Stimulated activated naive CD4-positive, alpha-beta T cell treated with Interleukin-2 at 50 U/mL for 16 hours (primary cell): ENCODE data around the gene ABHD17C.
"Not testable (repeated sequence)": the region's sequence is repeated elsewhere in the genome, so short reads cannot be mapped to it uniquely, and the experiment has no call there.

Experiments used
- DNase-seq: peaks from one replicate; lab custom pipeline; 2025; lab: John Stamatoyannopoulos, UW

ABHD17C gene

DNA sequence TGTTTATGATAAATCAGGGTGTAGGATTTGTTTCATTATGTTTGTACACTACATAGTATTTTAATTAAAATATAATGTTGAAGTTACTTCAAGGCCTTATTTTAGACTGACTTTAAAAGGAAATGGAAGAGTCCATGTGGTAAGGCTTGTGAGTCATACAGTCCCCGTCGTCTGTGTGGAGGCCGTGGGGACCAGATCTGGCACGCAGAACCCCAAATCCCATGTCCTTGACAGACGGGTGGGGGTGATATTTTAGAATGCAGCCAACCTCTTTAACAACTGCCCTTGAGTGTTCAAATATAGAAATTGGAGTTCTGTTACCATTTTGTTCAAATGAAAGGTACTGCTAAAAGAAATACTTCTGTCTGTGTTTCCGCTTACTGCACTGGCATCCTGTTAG lies 35.8 kb downstream of the ABHD17C start:
- DNase-seq: no peak

DNA sequence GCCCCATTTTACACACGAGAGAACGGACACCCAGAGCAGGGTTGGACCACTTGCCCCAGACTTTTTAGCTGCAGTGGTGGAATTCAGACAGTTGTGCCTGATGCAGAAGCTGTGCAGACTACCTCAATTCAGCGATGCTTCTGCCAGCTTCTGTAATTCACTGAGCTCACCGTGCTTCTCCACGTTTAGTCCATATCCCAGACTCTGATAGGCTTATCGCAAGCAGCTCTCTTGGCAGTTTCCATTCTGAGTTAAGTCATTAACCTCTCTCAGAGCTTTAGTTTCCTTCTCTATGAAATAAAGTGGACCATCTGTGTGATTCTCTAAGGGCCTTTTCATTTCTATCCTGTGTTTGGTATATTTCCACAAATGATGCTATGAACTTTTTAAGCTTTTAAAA lies 37.1 kb downstream of the ABHD17C start:
- no peak for DNase-seq

DNA sequence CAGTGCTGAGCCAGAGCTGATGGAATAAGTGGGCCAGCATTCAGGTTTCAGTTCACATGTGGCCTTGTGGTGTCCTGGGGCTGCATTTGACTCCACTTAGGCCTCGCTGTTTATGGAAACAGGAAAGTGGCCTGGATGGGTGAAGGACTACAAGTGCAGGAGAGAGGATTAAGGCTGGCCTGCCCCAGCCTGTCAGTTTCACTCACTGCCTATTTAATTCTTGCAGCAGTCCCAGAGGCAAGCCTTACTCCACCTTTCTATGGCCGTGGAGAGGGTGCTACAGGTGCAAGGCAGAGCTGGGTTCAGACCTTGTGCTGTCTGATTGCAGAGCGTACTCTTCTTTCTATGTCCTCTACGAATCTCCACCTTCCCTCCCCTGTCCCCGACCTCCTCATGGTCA lies 37.7 kb downstream of the ABHD17C start:
- DNase-seq: no peak

GRCh38 chr15:80733460-80733859 lies 38.4 kb downstream of the ABHD17C start:
- DNase-seq: no peak

- DNase-seq: no peak
Measured at GRCh38 chr15:80735344-80735743, 40.2 kb downstream of the ABHD17C start.

- DNase-seq: no peak
Measured at GRCh38 chr15:80736560-80736959, 41.5 kb downstream of the ABHD17C start.

GRCh38 chr15:80739919-80740318 lies 44.8 kb downstream of the ABHD17C start:
- DNase-seq: no peak

DNA sequence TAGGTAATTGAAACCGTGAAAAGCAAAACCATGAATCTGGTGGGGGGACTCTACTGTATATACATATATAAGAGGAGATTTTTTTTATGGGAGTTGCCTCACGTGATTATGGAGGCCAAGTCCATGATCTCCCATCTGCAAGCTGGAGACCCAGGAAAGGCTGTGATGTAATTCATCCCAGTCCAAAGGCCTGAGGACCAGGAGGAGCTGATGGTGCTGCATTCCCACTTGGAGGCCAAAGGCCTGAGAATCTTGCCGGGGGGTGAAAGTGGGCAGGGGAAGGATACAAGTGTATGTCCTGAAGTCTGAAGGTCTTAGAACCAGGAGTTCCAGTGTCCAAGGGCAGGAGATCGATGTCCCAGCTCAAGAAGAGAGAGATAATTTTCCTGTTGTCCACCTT lies 47.0 kb downstream of the ABHD17C start:
- no peak for DNase-seq

DNA sequence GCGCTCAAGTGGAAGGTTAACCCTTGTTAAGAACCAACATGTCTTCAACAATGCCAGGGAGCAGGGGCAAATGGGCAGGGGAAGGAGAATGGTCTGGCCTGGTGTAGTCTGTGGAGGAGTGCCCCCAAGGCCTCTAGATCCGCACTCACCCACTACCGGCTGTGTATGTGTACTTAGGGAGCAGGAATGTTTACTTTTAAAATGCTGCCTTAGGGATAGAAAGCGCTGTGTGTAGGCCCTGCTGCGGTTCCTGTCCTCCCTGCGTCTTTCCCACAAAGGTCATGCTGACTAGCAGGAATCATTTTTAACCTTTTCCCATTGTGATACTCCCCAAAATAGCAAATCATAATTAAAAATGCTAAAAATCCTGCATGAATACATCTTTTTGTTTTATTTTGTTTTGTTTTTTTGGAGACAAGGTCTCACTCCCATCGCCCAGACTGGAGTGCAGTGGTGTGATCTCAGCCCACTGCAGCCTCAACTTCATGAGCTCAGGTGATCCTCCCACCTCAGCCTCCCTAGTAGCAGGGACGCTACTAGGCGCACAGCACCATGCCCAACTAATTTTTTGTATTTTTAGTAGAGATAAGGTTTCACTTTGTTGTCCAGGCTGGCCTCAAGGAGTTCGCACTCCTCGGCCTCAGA lies 48.2 kb downstream of the ABHD17C start:
- no peak for DNase-seq

GRCh38 chr15:80744415-80744814 lies 49.3 kb downstream of the ABHD17C start:
- no peak for DNase-seq

DNA sequence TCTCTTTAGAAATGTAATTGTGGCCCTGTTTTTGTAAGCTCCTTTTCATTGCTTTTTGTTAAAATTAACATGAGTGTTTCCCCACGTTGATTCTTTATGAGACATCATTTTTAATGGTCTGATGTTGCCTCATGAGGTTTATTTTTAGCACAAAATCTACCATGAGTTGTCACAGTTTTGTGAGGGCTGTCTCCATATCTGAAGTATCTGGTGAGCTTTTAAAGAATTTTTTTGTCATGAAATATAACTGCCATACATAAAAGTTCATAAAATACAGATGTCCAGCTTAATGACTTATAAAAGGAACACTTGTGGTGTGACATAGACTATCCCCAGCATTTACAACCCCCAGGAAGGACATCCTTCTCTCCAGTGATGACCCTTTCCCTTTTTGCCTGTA lies 49.7 kb downstream of the ABHD17C start:
- DNase-seq: no peak

- DNase-seq: no peak
Measured at GRCh38 chr15:80745888-80746287, 50.8 kb downstream of the ABHD17C start.

- no peak for DNase-seq
Measured at GRCh38 chr15:80747317-80748053, 52.4 kb downstream of the ABHD17C start.

GRCh38 chr15:80749589-80749988 lies 54.5 kb downstream of the ABHD17C start:
- DNase-seq: no peak

DNA sequence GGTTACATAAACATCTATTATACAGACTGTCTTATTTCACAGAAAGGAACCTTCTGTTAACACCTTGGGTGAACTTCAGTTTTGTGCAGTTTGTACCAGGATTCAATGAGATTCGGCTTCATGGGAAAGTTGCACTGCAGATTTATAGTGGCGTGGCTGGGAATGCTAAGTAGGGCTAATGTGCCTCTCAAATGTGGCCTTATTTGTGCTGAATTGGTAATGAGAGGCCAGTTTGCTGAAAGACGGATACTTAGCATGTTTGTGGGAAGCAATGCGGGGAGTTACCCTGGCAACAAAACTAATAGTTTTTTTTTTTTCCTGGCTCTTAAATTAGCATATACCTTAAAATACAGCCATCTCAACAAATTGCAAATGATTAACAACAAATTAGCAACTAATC lies 55.5 kb downstream of the ABHD17C start:
- DNase-seq: no peak

- no peak for DNase-seq
Measured at GRCh38 chr15:80752204-80752603, 57.1 kb downstream of the ABHD17C start.

DNA sequence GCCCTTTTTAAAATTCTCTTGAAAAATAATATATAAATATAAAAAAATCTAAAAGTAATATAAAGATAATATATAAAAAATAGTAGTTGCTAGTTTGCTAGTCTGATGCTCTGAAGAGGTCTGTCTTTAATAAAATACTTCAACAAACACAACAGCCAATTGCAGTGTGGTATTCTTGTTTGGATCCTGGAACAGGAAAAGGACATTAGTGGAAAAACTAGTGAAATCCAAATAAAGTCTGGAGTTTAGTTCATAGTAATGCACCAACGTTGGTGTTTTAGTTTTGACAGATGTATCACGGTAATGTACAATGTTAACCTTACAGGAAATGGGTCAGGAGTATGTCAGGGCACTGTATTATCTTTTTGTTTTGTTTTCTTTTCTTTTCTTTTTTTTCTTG lies 58.1 kb downstream of the ABHD17C start:
- no peak for DNase-seq

DNA sequence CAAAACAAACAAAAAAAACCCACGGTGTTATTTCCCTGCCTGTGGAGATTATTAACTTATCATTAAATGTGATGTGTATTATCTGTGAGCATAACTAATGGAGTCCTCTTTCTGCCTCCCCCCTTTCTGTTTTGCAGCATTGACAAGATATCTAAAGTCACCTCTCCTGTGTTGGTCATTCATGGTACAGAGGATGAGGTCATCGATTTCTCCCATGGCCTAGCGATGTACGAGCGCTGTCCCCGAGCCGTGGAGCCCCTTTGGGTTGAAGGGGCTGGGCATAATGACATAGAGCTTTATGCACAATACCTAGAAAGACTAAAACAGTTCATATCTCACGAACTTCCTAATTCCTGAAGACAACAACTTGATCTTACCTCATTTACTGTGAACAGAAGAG lies 58.9 kb downstream of the ABHD17C start:
- no peak for DNase-seq

- DNase-seq: no peak
Measured at GRCh38 chr15:80755885-80756284, 60.8 kb downstream of the ABHD17C start.

GRCh38 chr15:80758130-80758745 lies 63.1 kb downstream of the ABHD17C start:
- no peak for DNase-seq

- DNase-seq: no peak
Measured at GRCh38 chr15:80760960-80761359, 65.8 kb downstream of the ABHD17C start.

DNA sequence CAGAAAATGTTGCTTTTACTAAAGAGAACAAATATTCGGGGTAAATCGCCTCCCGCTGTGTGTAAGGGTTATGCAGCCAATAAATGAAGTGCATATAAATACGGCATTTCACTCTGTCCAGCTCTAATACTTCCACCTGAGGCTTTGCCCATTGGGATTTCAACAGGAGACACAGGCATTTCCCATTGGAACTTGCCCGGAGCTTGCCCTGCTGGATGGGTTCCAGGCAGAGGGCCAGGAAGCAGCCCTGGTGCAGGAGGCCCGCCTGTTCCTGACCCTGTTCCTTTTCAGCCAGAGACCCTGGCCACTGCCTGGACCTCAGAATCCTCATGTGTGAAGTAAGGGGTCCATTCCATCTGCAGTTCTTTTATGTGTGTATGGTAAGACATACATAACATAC lies 66.6 kb downstream of the ABHD17C start:
- DNase-seq: no peak

DNA sequence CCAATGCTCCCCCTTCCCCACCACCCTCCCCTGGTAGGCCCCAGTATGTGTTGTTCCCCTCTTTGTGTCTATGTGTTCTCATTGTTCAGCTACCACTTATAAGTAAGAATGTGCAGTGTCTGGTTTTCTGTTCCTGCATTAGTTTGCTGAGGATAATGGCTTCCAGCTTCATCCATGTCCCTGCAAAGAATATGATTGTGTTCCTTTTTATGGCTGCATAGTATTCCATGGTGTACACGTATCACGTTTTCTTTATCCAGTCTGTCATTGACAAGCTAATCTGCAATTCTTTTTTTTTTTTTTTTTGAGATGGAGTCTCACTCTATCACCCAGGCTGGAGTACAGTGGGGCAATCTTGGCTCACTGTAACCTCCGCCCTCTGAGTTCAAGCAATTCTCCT lies 68.1 kb downstream of the ABHD17C start:
- DNase-seq: not testable (repeated sequence)
